ENCODE results near the gene NYAP2. TPM values are rescaled to one million over a fixed set of nuclear protein-coding genes. Genes with fewer than 3 reads are reported as not detected.

NYAP2 gene
- total RNA-seq, 1 experiment from 2014 or later = not detected

GRCh38 chr2:225668606-225669266 is 269.2 kb downstream of the NYAP2 start:
- Mint-ChIP-seq H3K4me1 (peaks cover 30% of the 10 kb centered on the region), H3K4me3 (no peak overlapping the region), H3K9me3 (peaks cover 7% of the 10 kb centered on the region; the same call in 1 of the 2 replicates), H3K27me3 (ENCODE audit: low read depth) (no peaks in the 10 kb centered on the region), H3K36me3 (no peaks in the 10 kb centered on the region), H3K27ac (no peak overlapping the region)
- ATAC-seq (peak; percentile 79), DNase-seq (ENCODE audit: low spot score) (no peak)
- POLR2A ChIA-PET = interaction anchor here (0.5 kb wide), 1 partner anchor 1439 kb away, joined by 5 read pairs; no protein-coding TSS in a partner anchor
- no peak for TF ChIP-seq TEAD4 (CRISPR knock-in tag; IDR thresholded peaks at IDR 0.05)
- peak; percentile 36; the same call in 1 of the 2 replicates for TF ChIP-seq CTCF (IDR thresholded peaks at IDR 0.05)
- CTCF ChIA-PET = interaction anchor here (0.6 to 0.8 kb wide), 3 partner anchors 386 to 1134 kb away, joined by 3 to 5 read pairs (median 4); no protein-coding TSS in a partner anchor

GRCh38 chr2:225670111-225670974 is 270.8 kb downstream of the NYAP2 start:
- CTCF ChIA-PET = no interaction called here
- DNase-seq (ENCODE audit: low spot score) (no peak), ATAC-seq (no peak)
- H3K9me3 Mint-ChIP-seq = no peaks in the 10 kb centered on the region
- H3K36me3 Mint-ChIP-seq = no peaks in the 10 kb centered on the region
- POLR2A ChIA-PET = no interaction called here
- H3K27ac Mint-ChIP-seq = no peak overlapping the region
- no peak for TF ChIP-seq ZNF138 (CRISPR knock-in tag; conservative IDR thresholded peaks at IDR 0.05)
- no peak for TF ChIP-seq ARID4B (CRISPR knock-in tag; IDR thresholded peaks at IDR 0.05; ENCODE audit: borderline replicate concordance)
- TF ChIP-seq ZNF281 (CRISPR knock-in tag; IDR thresholded peaks at IDR 0.05) = no peak
- no peak for TF ChIP-seq EMX1 (CRISPR knock-in tag; IDR thresholded peaks at IDR 0.05)
- peaks cover 27% of the 10 kb centered on the region for H3K4me1 Mint-ChIP-seq
- H3K27me3 Mint-ChIP-seq (ENCODE audit: low read depth) = no peaks in the 10 kb centered on the region
- H3K4me3 Mint-ChIP-seq = no peak overlapping the region

- DNase-seq (ENCODE audit: low spot score) = no peak
- Mint-ChIP-seq H3K27me3 (ENCODE audit: low read depth) (no peaks in the 10 kb centered on the region), H3K4me3 (no peak overlapping the region), H3K9me3 (no peaks in the 10 kb centered on the region), H3K4me1 (no peaks in the 10 kb centered on the region), H3K36me3 (no peaks in the 10 kb centered on the region), H3K27ac (no peak overlapping the region)
- ATAC-seq = no peak
- ChIA-PET CTCF (interaction anchor here (0.8 to 1.0 kb wide), 2 partner anchors 14 to 537 kb away, joined by 3 to 4 read pairs; no protein-coding TSS in a partner anchor), POLR2A (no interaction called here)
- TF ChIP-seq PREB (CRISPR knock-in tag; IDR thresholded peaks at IDR 0.05; ENCODE audit: borderline replicate concordance) (no peak), CREM (CRISPR knock-in tag; IDR thresholded peaks at IDR 0.05) (no peak), ZNF671 (CRISPR knock-in tag; IDR thresholded peaks at IDR 0.05) (no peak), ATF6 (CRISPR knock-in tag; IDR thresholded peaks at IDR 0.05) (no peak), ZNF317 (CRISPR knock-in tag; IDR thresholded peaks at IDR 0.05; ENCODE audit: borderline replicate concordance, low read depth) (no peak), RELA (CRISPR knock-in tag; IDR thresholded peaks at IDR 0.05; ENCODE audit: borderline replicate concordance) (no peak), SMAD3 (CRISPR knock-in tag; IDR thresholded peaks at IDR 0.05; ENCODE audit: borderline replicate concordance) (no peak), ERG (CRISPR knock-in tag; IDR thresholded peaks at IDR 0.05) (no peak), ZNF138 (CRISPR knock-in tag; conservative IDR thresholded peaks at IDR 0.05) (no peak), NR1H2 (CRISPR knock-in tag; IDR thresholded peaks at IDR 0.05) (no peak)
Measured at GRCh38 chr2:225678792-225679191, 279.3 kb downstream of the NYAP2 start.

Data from WTC11 (cell line).